Neural crest cell (in vitro differentiated cells): Measurements from ENCODE around the gene SLC14A1. TPM values are rescaled to one million over a fixed set of nuclear protein-coding genes. Genes with fewer than 3 reads are reported as not detected.

ENCODE experiments used
- DNase-seq: peaks from one replicate; pipeline ENCODE4 v3.0.0; 2021; ENCODE audit warnings: low read depth, mixed read lengths, low spot score
- H3K27ac Mint-ChIP-seq: one replicate; pipeline ENCODE4 v1.8.0; 2021; ENCODE audit warnings: mild to moderate bottlenecking, mixed read lengths; ENCODE audit not compliant: unreplicated experiment
- H3K27me3 Mint-ChIP-seq: 2 replicates; pipeline ENCODE4 v1.8.0; 2021; ENCODE audit warnings: low read depth, mild to moderate bottlenecking, mixed read lengths
- H3K36me3 Mint-ChIP-seq: 2 replicates; pipeline ENCODE4 v1.8.0; 2021; ENCODE audit warnings: low read depth, mild to moderate bottlenecking, mixed read lengths
- H3K4me1 Mint-ChIP-seq: 2 replicates; pipeline ENCODE4 v1.8.0; 2021; ENCODE audit warnings: mixed read lengths
- H3K4me3 Mint-ChIP-seq: one replicate; pipeline ENCODE4 v1.8.0; 2021; ENCODE audit warnings: mild to moderate bottlenecking, mixed read lengths
- H3K9me3 Mint-ChIP-seq: 2 replicates; pipeline ENCODE4 v1.8.0; 2021; ENCODE audit warnings: mixed read lengths
- total RNA-seq: library from RNA; stranded (reverse); gene quantifications from 2 replicates; pipeline ENCODE4 v1.2.1, GENCODE V29; 2021
- TF ChIP-seq, protein P1 (sequence below): fragments of 200-600 bp; sonication (generic); conservative IDR thresholded peaks from 2 replicates; pipeline ENCODE4 v1.5.0; 2021; ENCODE audit warnings: antibody characterized with exemption, mild to moderate bottlenecking

The SLC14A1 gene
- total RNA-seq, 1 donor from 2014 or later, result not detected

DNA sequence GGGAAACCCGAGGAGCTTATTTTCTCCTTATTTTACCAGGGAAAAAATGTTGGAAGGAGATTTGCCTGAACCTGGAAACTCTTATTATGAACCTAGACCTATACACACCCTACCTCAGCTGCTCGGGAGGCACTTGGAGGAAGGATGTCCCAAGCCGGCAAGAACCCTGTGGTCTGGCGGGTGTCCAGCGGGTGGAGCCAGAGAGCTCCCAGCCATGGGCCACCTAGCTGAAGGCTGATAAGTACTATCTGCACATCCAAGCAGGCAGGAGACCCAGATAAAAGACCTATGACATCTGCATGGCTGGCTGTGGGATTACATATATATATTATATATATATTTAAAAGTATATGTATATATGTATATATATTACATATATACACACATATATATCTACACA, 1.1 kb upstream of the SLC14A1 start:
- Mint-ChIP-seq H3K36me3 (no peaks in the 10 kb centered on the region), H3K4me1 (peaks cover 13% of the 10 kb centered on the region), H3K27ac (no peak overlapping the region), H3K9me3 (no peaks in the 10 kb centered on the region), H3K4me3 (no peak overlapping the region), H3K27me3 (peaks cover 28% of the 10 kb centered on the region)
- TF ChIP-seq, protein P1, sequence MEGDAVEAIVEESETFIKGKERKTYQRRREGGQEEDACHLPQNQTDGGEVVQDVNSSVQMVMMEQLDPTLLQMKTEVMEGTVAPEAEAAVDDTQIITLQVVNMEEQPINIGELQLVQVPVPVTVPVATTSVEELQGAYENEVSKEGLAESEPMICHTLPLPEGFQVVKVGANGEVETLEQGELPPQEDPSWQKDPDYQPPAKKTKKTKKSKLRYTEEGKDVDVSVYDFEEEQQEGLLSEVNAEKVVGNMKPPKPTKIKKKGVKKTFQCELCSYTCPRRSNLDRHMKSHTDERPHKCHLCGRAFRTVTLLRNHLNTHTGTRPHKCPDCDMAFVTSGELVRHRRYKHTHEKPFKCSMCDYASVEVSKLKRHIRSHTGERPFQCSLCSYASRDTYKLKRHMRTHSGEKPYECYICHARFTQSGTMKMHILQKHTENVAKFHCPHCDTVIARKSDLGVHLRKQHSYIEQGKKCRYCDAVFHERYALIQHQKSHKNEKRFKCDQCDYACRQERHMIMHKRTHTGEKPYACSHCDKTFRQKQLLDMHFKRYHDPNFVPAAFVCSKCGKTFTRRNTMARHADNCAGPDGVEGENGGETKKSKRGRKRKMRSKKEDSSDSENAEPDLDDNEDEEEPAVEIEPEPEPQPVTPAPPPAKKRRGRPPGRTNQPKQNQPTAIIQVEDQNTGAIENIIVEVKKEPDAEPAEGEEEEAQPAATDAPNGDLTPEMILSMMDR, result peak; percentile 85
- peak; percentile 75 for DNase-seq

DNA sequence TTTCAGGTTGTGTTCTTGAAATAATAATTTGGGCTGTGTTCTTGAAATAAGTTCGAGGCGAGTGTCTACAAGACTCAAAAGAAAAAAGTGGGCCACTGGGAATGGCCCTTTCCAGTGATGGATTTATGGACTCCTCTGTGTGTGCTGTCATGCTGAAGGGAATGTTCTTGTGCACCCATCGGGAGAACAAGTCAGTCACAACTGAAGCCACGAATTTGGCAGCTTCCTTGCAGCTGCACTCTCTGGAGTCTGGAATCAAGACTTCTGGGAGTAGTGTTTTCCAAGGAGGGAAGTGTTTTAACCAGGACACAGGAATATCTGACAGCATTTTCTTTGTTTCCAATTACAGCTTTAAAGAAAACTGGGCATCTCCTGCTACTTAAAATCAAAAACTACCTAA, 620 bp downstream of the SLC14A1 start:
- H3K4me1 Mint-ChIP-seq, result peaks cover 7% of the 10 kb centered on the region
- peaks cover 24% of the 10 kb centered on the region for H3K27me3 Mint-ChIP-seq
- H3K27ac Mint-ChIP-seq, result no peak overlapping the region
- no peaks in the 10 kb centered on the region for H3K36me3 Mint-ChIP-seq
- H3K9me3 Mint-ChIP-seq, result no peaks in the 10 kb centered on the region
- TF ChIP-seq, protein P1, result no peak
- DNase-seq, result no peak
- H3K4me3 Mint-ChIP-seq, result no peak overlapping the region

DNA sequence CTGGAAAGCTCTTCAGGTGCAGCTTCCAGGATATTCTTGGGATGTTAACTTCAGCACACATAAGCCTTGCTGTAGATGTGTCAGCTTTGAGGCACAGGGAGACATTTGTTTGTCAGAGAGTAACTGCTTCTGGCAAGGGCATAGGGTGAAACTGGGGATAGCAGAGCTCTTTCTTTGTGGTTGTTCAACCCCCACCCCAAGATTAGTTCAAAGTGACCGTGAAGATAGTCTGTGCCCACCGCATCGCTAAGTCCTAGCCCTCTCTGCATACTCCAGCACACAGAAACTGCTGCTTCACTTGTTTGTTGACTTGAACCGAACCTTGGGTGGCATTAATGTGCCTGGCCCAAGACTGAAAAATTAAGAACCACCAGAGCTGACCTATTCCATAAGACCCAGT, 1.4 kb downstream of the SLC14A1 start:
- Mint-ChIP-seq H3K27me3 (peaks cover 22% of the 10 kb centered on the region), H3K36me3 (no peaks in the 10 kb centered on the region), H3K9me3 (no peaks in the 10 kb centered on the region), H3K4me1 (peaks cover 7% of the 10 kb centered on the region), H3K4me3 (no peak overlapping the region), H3K27ac (no peak overlapping the region)
- DNase-seq, result no peak
- TF ChIP-seq, protein P1, result no peak

DNA sequence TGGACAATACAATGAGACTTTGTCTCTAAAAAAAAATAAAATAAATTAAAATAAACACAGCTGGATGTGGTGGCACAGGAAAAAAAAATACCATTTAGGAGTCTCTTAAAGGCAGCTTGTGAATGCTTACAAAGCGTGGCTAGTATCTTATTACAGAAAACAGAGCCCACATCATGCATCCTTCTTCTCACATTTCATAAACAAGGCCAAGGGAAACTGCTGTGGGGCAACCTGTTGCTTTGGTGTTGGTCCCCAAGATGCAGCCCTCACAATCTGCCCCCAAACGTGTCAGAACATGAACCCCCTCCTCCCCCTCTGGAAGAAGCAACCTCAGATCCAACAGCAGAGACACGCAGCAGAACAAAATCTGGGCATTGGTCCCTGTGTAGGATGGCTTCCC, 2.6 kb downstream of the SLC14A1 start:
- TF ChIP-seq, protein P1, result no peak
- H3K9me3 Mint-ChIP-seq, result no peaks in the 10 kb centered on the region
- no peak for DNase-seq
- H3K27me3 Mint-ChIP-seq, result peaks cover 13% of the 10 kb centered on the region
- H3K4me1 Mint-ChIP-seq, result peaks cover 7% of the 10 kb centered on the region
- no peaks in the 10 kb centered on the region for H3K36me3 Mint-ChIP-seq
- no peak overlapping the region for H3K4me3 Mint-ChIP-seq
- no peak overlapping the region for H3K27ac Mint-ChIP-seq

DNA sequence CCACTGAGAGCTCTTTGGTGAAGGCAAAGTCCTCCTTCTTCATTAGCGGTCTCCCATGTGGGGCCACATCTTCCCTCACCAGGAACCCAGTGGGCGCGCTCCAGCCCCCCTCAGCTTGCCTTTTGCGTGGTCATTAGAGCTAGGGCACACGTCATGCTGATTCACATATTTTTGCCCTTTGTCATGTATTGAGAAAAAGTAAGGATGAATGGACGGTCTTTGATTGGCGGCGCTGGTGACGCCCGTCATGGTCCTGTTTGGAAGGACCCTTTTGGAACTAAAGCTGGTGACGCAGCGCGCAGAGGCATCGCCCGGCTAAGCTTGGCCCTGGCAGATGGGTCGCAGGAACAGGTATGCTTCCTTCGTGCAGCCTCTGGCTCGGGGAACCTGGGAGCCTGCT, 3.1 kb downstream of the SLC14A1 start:
- no peak for DNase-seq
- H3K27ac Mint-ChIP-seq, result peak overlapping the region; percentile 40
- H3K4me1 Mint-ChIP-seq, result peaks cover 7% of the 10 kb centered on the region
- no peak overlapping the region for H3K4me3 Mint-ChIP-seq
- no peaks in the 10 kb centered on the region for H3K9me3 Mint-ChIP-seq
- TF ChIP-seq, protein P1, result no peak
- peaks cover 9% of the 10 kb centered on the region for H3K27me3 Mint-ChIP-seq
- no peaks in the 10 kb centered on the region for H3K36me3 Mint-ChIP-seq
